Naive thymus-derived CD4-positive, alpha-beta T cell (primary cell): ENCODE data around the gene DDX56. TPM values are rescaled to one million over a fixed set of nuclear protein-coding genes. Genes with fewer than 3 reads are reported as not detected.

Experiments used
- ATAC-seq: fragments of 150-1000 bp; cut with Tn5 transposase; 2 replicates; pipeline ENCODE4 v1.10.0; 2021; ENCODE audit warnings: mild to moderate bottlenecking, moderate library complexity
- CTCF ChIA-PET: fragments of 350-600 bp; sonication (Branson Sonifier 250); formaldehyde crosslinking; loops from one replicate; lab custom pipeline; 2021; ENCODE audit warnings: antibody characterized with exemption; lab: Charles Lee
- POLR2A ChIA-PET: fragments of 350-600 bp; sonication (Branson Sonifier 250); formaldehyde crosslinking; loops from one replicate; lab custom pipeline; 2021; ENCODE audit warnings: antibody characterized with exemption, inconsistent platforms; lab: Charles Lee
- DNase-seq, 9 donors: peaks; one replicate each; pipeline versions ENCODE4 v3.0.0 to v3.0.0-alpha.2; 2020 to 2022; ENCODE audit warnings: mixed read lengths in 1 of 9
- H3K27ac ChIP-seq: one replicate; pipeline ENCODE4 v1.7.0; 2013; ENCODE audit warnings: mild to moderate bottlenecking, low read depth, low read length, moderate library complexity
- H3K27me3 ChIP-seq, 2 donors: one replicate each; pipeline ENCODE4 v1.7.0; 2013; ENCODE audit warnings: low read length in 2 of 2, mild to moderate bottlenecking in 2 of 2, moderate library complexity in 2 of 2; ENCODE audit not compliant: control insufficient read depth in 2 of 2, insufficient read depth in 2 of 2
- H3K36me3 ChIP-seq, 3 experiments: 1 replicate in 2 of 3; 2 replicates in 1 of 3; pipeline ENCODE4 v1.7.0; 2013; ENCODE audit warnings: low read length in 3 of 3, mild to moderate bottlenecking in 3 of 3, moderate library complexity in 1 of 3; ENCODE audit not compliant: insufficient read depth in 3 of 3, control insufficient read depth in 2 of 3
- H3K4me1 ChIP-seq, 2 donors: one replicate each; pipeline ENCODE4 v1.7.0; 2013; ENCODE audit warnings: low read length in 2 of 2, mild to moderate bottlenecking in 2 of 2, moderate library complexity in 1 of 2; ENCODE audit not compliant: control insufficient read depth in 2 of 2, insufficient read depth in 2 of 2
- H3K4me3 ChIP-seq: 2 replicates; pipeline ENCODE4 v1.7.0; 2013; ENCODE audit warnings: mild to moderate bottlenecking, low read length
- H3K9me3 ChIP-seq, 3 experiments: 1 replicate in 2 of 3; 2 replicates in 1 of 3; pipeline ENCODE4 v1.7.0; 2013; ENCODE audit warnings: low read length in 3 of 3; ENCODE audit not compliant: control insufficient read depth in 2 of 3
- H3K27ac Mint-ChIP-seq, 9 donors: one replicate each; pipeline ENCODE4 v1.8.0; 2020 to 2022; ENCODE audit warnings: mixed read lengths in 9 of 9, mild to moderate bottlenecking in 8 of 9, moderate library complexity in 5 of 9, inconsistent platforms in 2 of 9
- H3K27me3 Mint-ChIP-seq, 5 donors: one replicate each; pipeline ENCODE4 v1.8.0; 2021 to 2022; ENCODE audit warnings: mixed read lengths in 5 of 5, mild to moderate bottlenecking in 1 of 5
- H3K36me3 Mint-ChIP-seq, 5 donors: one replicate each; pipeline ENCODE4 v1.8.0; 2020 to 2022; ENCODE audit warnings: mixed read lengths in 5 of 5, mild to moderate bottlenecking in 3 of 5, inconsistent platforms in 1 of 5
- H3K4me1 Mint-ChIP-seq, 7 donors: one replicate each; pipeline ENCODE4 v1.8.0; 2020 to 2022; ENCODE audit warnings: mixed read lengths in 7 of 7, mild to moderate bottlenecking in 3 of 7, inconsistent platforms in 1 of 7
- H3K4me3 Mint-ChIP-seq, 10 donors: one replicate each; pipeline ENCODE4 v1.8.0; 2020 to 2022; ENCODE audit warnings: mild to moderate bottlenecking in 10 of 10, mixed read lengths in 10 of 10, moderate library complexity in 6 of 10, inconsistent platforms in 2 of 10
- H3K9me3 Mint-ChIP-seq, 11 donors: one replicate each; pipeline ENCODE4 v1.8.0; 2020 to 2022; ENCODE audit warnings: mixed read lengths in 11 of 11, mild to moderate bottlenecking in 4 of 11, inconsistent platforms in 1 of 11, moderate library complexity in 1 of 11
- intact Hi-C, 2 donors: fragments of 100-400 bp; cut with micrococcal nuclease; formaldehyde crosslinking; loops; one replicate each; pipeline ENCODE4 v1.15.1; 2023
- polyA plus RNA-seq, 2 donors: library from polyadenylated mRNA; unstranded; fragments of 300-500 nt; fragmentation: Illumina TruSeq; gene quantifications; one replicate each; pipeline ENCODE4 v1.2.3, GENCODE V29; 2021
- total RNA-seq, 6 experiments: library from RNA in 5 of 6; stranded (reverse) in 5 of 6; gene quantifications; 1 replicate in 5 of 6; 2 replicates in 1 of 6; pipeline ENCODE4 v1.2.3 and lab custom pipeline; 2021 to 2026

DDX56 gene
- total and polyA plus RNA-seq, 7 experiments from 2014 or later = 43.6 to 124 (median 94.7) TPM

DNA sequence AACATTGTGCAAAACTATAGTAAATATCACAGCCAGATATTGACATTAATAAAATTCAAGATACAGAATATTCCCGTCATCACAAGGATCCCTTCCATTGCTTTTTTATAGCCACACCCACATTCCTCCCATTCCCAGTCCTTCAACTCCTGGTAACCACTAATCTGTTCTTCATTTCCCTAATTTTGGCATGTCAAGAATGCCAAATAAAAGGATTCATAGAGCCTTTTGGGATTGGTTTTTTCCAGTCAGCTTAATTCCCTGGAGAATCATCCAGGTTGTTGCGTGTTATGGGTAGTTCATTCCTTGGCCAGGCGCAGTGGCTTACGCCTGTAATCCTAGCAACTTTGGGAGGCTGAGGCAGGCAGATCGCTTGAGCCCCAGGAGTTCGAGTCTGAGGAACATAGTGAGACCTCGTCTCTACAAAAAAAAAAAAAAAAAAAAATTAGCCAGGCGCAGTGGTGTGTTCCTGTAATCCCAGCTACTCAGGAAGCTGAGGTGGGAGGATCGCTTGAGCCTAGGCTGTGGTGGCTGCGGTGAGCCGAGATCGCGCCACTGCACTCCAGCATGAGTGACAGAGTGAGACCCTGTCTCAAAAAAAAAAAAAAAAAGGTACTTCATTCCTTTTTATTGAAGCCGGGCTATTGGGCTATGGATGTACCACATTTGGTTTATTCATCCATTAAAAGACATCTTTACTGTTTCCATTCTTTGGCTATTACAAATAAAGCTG lies 35.4 kb upstream of the DDX56 start:
- intact Hi-C loops = no loop called here
- ChIA-PET POLR2A (interaction anchor here (0.9 to 3.7 kb wide), 2 partner anchors 26 to 28 kb away, joined by 3 to 46 read pairs; partner anchors contain the start of gene TMED4), CTCF (no interaction called here)
- Mint-ChIP-seq H3K4me3 (peak overlapping the region in 7 of 10 donors; percentile 6 to 64 (median 42)), H3K27ac (peak overlapping the region in 4 of 9 donors; percentile 6 to 72 (median 54)), H3K4me1 (peaks cover 2 to 53% (median 48%) of the 10 kb centered on the region in 7 donors), H3K36me3 (peaks cover 0 to 7% (median 0%) of the 10 kb centered on the region in 5 donors), H3K9me3 (peaks cover 0 to 6% (median 0%) of the 10 kb centered on the region in 11 donors), H3K27me3 (peaks cover 0 to 5% (median 0%) of the 10 kb centered on the region in 5 donors)
- no peak overlapping the region for H3K27ac ChIP-seq
- H3K4me1 ChIP-seq = peaks cover 13 to 17% of the 10 kb centered on the region in 2 donors
- H3K9me3 ChIP-seq = no peaks in the 10 kb centered on the region
- no peaks in the 10 kb centered on the region for H3K27me3 ChIP-seq
- no peak for ATAC-seq
- H3K4me3 ChIP-seq = no peak overlapping the region
- DNase-seq = no peak
- no peaks in the 10 kb centered on the region for H3K36me3 ChIP-seq

- peaks cover 0 to 7% (median 0%) of the 10 kb centered on the region in 5 donors for H3K36me3 Mint-ChIP-seq
- H3K27ac Mint-ChIP-seq = peak overlapping the region; percentile 91 to 100 (median 98)
- peaks cover 13 to 17% of the 10 kb centered on the region in 2 donors for H3K4me1 ChIP-seq
- intact Hi-C loops = loop anchor here (1.0 to 2.0 kb wide), 4 partner anchors 8 to 503 kb away; partner anchors contain the start of gene TBRG4 (in 1 of the 2)
- H3K27me3 ChIP-seq = no peaks in the 10 kb centered on the region
- ChIA-PET CTCF (interaction anchor here (0.6 kb wide), 1 partner anchor 117 kb away, joined by 3 read pairs; the partner anchor contains the start of gene NUDCD3), POLR2A (interaction anchor here (0.7 to 3.7 kb wide), 29 partner anchors 9 to 484 kb away, joined by 3 to 59 read pairs (median 7); partner anchors contain the start of genes DDX56, H2AZ2, NUDCD3 and POLD2)
- DNase-seq = no peak
- peaks cover 0 to 16% (median 0%) of the 10 kb centered on the region in 5 donors for H3K27me3 Mint-ChIP-seq
- no peaks in the 10 kb centered on the region for H3K9me3 ChIP-seq
- peak overlapping the region; percentile 81 to 99 (median 98) for H3K4me3 Mint-ChIP-seq
- no peaks in the 10 kb centered on the region for H3K36me3 ChIP-seq
- peak overlapping the region; percentile 93 for H3K27ac ChIP-seq
- peaks cover 0 to 6% (median 0%) of the 10 kb centered on the region in 11 donors for H3K9me3 Mint-ChIP-seq
- peak overlapping the region; percentile 71 for H3K4me3 ChIP-seq
- no peak for ATAC-seq
- peaks cover 0 to 52% (median 44%) of the 10 kb centered on the region in 7 donors for H3K4me1 Mint-ChIP-seq
Observed at GRCh38 chr7:44607141-44608068, 33.7 kb upstream of the DDX56 start.

DNA sequence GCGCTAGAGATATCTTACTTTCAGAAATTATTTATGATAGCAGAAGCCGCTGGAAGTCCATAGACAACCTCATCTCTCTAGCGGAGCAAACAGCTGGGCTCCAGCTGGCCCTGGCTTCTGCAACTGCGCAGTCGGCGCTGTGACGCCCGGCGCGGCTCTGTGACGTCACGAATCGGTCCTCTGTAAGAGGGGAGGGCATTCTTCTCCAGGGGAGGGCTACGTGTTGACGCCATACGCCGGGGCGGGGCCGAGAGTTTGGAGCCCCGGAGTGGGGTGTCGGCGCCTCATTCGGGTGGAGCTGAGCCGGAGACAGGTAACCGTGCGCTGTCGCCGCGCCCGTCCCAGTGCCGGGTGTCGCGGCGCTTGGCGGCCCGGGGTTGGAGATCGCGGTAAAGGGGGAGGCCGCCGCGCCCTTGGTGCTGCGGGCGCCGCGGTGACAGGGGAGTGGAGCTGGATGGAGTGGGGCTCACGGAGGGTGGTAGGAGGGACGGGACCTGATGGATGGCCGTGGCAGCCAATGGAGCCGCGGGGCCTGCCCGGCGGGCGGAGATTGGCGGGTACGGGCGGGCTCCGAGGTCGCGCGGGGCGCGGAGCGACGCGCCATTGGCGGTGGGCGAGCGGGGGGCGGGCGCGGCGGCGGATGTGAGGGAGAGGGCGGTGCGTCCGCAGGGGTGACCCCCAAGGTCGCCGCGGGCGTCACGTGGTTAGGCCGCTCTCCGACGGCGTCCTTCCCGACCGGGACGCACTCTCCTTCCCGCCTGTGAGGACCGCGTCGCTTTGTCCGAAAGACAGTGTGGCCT lies 32.8 kb upstream of the DDX56 start, which contains the start of gene OGDH:
TSS of gene OGDH (plus strand) at position 287 of the 800 bp plus-strand sequence. CDS start 17,717 bp downstream, outside the sequence.
- CTCF ChIA-PET = interaction anchor here (0.6 to 1.4 kb wide), 4 partner anchors 30 to 241 kb away, joined by 3 to 4 read pairs (median 3); partner anchors contain the start of genes H2AZ2 and NUDCD3

DNA sequence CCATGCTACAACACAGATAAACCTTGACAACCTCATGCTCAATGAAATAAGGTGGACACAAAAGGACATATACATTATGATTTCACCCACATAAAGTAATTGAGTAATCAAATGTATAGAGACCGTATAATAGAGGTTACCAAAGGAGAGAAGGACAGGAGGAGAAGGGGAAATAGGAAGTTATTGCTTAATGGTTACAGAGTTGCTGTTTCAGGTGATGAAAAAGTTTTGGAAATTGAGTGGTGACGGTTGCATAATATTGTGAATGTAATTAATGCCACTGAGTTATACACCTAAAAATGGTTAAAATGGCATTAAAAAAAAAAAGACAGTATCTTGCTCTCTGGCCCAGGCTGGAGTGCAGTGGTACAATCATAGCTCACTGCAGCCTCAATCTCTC lies 31.2 kb upstream of the DDX56 start:
- H3K4me1 ChIP-seq = peaks cover 13 to 17% of the 10 kb centered on the region in 2 donors
- ChIA-PET POLR2A (interaction anchor here (0.6 to 3.2 kb wide), 6 partner anchors 11 to 507 kb away, joined by 3 to 36 read pairs (median 6); partner anchors contain the start of genes H2AZ2, NUDCD3 and TBRG4), CTCF (interaction anchor here (0.5 kb wide), 1 partner anchor 22 kb away, joined by 3 read pairs; no protein-coding TSS in a partner anchor)
- no peak overlapping the region for H3K4me3 ChIP-seq
- no peak for DNase-seq
- Mint-ChIP-seq H3K27me3 (peaks cover 0 to 35% (median 0%) of the 10 kb centered on the region in 5 donors), H3K4me3 (peak overlapping the region in 5 of 10 donors; percentile 34 to 81 (median 42)), H3K9me3 (peaks cover 0 to 6% (median 0%) of the 10 kb centered on the region in 11 donors), H3K36me3 (peaks cover 0 to 7% (median 0%) of the 10 kb centered on the region in 5 donors), H3K4me1 (peaks cover 0 to 41% (median 33%) of the 10 kb centered on the region in 7 donors), H3K27ac (peak overlapping the region in 5 of 9 donors; percentile 19 to 100 (median 86))
- no peaks in the 10 kb centered on the region for H3K36me3 ChIP-seq
- H3K27me3 ChIP-seq = no peaks in the 10 kb centered on the region
- intact Hi-C loops = no loop called here
- H3K27ac ChIP-seq = no peak overlapping the region
- ATAC-seq = no peak
- H3K9me3 ChIP-seq = no peaks in the 10 kb centered on the region

More for the DNA sequence above, 32.8 kb upstream of the DDX56 start, which contains the start of gene OGDH:
- peak within 1 kb of the TSS; percentile 93 for H3K27ac ChIP-seq
- peak; percentile 95 for ATAC-seq
- Mint-ChIP-seq H3K36me3 (peaks cover 0 to 7% (median 0%) of the 10 kb centered on the region in 5 donors), H3K4me3 (peak within 1 kb of the TSS; percentile 81 to 99 (median 98)), H3K9me3 (peaks cover 0 to 6% (median 0%) of the 10 kb centered on the region in 11 donors), H3K27me3 (peaks cover 0 to 21% (median 0%) of the 10 kb centered on the region in 5 donors), H3K4me1 (peaks cover 0 to 45% (median 36%) of the 10 kb centered on the region in 7 donors), H3K27ac (peak within 1 kb of the TSS; percentile 93 to 100 (median 98))
- intact Hi-C loops = loop anchor here (1.0 to 2.0 kb wide), 17 partner anchors 9 to 524 kb away; partner anchors contain the start of genes H2AZ2 (in 2 of the 2), NUDCD3 (in 2 of the 2), PPIA (in 2 of the 2) and PURB (in 2 of the 2)
- H3K4me3 ChIP-seq = peak within 1 kb of the TSS; percentile 71
- no peaks in the 10 kb centered on the region for H3K36me3 ChIP-seq
- no peaks in the 10 kb centered on the region for H3K27me3 ChIP-seq
- no peaks in the 10 kb centered on the region for H3K9me3 ChIP-seq
- peak; percentile 99 to 100 (median 100) for DNase-seq
- H3K4me1 ChIP-seq = peaks cover 13 to 17% of the 10 kb centered on the region in 2 donors
- POLR2A ChIA-PET = interaction anchor here (0.6 to 3.7 kb wide), 34 partner anchors 10 to 505 kb away, joined by 3 to 59 read pairs (median 5); partner anchors contain the start of genes DDX56, H2AZ2, NUDCD3 and POLD2

DNA sequence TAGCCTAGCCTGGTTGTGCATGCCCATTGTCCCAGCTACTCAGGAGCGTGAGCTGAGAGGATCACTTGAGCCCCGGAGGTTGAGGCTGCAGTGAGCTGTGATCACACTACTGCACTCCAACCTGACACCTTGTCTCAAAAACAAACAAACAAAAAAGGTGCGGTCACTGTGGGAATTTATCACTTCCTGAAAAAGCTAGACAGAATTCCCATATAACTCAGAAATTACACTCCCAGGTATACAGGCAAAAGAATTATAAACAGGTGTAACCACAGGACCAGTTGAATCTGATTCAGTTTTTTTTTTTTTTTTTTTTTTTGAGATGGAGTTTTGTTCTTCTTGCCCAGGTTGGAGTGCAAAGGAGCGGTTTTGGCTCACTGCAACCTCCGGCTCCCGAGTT lies 29.5 kb upstream of the DDX56 start:
- Histone ChIP-seq H3K27ac (no peak overlapping the region), H3K4me1 (peaks cover 4 to 17% of the 10 kb centered on the region in 2 donors), H3K4me3 (no peak overlapping the region), H3K27me3 (no peaks in the 10 kb centered on the region), H3K9me3 (no peaks in the 10 kb centered on the region), H3K36me3 (no peaks in the 10 kb centered on the region)
- DNase-seq (no peak), ATAC-seq (no peak)
- H3K36me3 Mint-ChIP-seq = peaks cover 0 to 7% (median 0%) of the 10 kb centered on the region in 5 donors
- H3K27ac Mint-ChIP-seq = no peak overlapping the region
- peaks cover 0 to 25% (median 19%) of the 10 kb centered on the region in 7 donors for H3K4me1 Mint-ChIP-seq
- ChIA-PET POLR2A (no interaction called here), CTCF (interaction anchor here (0.6 to 1.2 kb wide), 2 partner anchors 12 to 227 kb away, joined by 3 to 7 read pairs; no protein-coding TSS in a partner anchor)
- intact Hi-C loops = no loop called here
- peaks cover 0 to 37% (median 0%) of the 10 kb centered on the region in 5 donors for H3K27me3 Mint-ChIP-seq
- no peak overlapping the region for H3K4me3 Mint-ChIP-seq
- peaks cover 0 to 6% (median 0%) of the 10 kb centered on the region in 11 donors for H3K9me3 Mint-ChIP-seq
